ENCODE data around the gene HRH3.

The HRH3 gene

DNA sequence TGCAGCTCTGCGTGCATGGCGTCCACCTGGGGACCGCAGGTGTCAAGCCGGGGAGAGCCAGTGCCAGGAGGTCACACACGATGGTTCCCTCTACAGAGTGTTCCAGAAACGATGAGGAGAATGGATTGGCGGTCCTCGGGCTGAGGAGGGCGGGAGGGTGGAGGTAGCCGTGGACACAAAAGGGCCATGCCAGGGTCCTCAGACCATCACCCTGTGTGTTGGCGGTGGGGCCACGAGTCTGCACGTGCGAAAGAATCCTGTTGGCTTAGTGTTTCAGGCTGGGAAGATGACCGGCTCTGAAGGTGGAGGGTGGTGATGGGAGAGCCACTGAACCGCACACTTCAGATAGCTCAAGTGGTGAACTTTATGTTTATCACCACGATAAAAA is 13.7 kb downstream of the HRH3 start:
- 92% methylated on average over 16 of the region's 17 CpGs for WGBS
- H3K23ac ChIP-seq (ENCODE audit: low read length in 2 of 2) = no peak overlapping the region
- no peak overlapping the region for H2AK5ac ChIP-seq (ENCODE audit: low read length, severe bottlenecking)
- no peak overlapping the region for H3K4me3 ChIP-seq (ENCODE audit: insufficient read depth in 1 of 2, low read depth in 1 of 2, low read length in 2 of 2)
- no peak overlapping the region for H4K8ac ChIP-seq (ENCODE audit: low read length)
- no peak overlapping the region for H2AFZ ChIP-seq (ENCODE audit: low read depth, low read length)
- peaks cover 21% of the 10 kb centered on the region for H3K4me1 ChIP-seq (ENCODE audit: control insufficient read depth, insufficient read depth, low read depth, low read length)
- no peak overlapping the region for H3K27ac ChIP-seq (ENCODE audit: low read length, poor library complexity, severe bottlenecking)
- no peak overlapping the region for H3K4ac ChIP-seq (ENCODE audit: low read depth in 1 of 2, low read length in 2 of 2)
- H3K79me1 ChIP-seq (replicated peaks; ENCODE audit: low read length, poor library complexity, severe bottlenecking) = peaks cover 2% of the 10 kb centered on the region
- H3K36me3 ChIP-seq (ENCODE audit: control insufficient read depth in 1 of 2, insufficient read depth in 2 of 2, low read depth in 1 of 2, low read length in 2 of 2) = peaks cover 17 to 35% of the 10 kb centered on the region in 2 experiments
- H3K14ac ChIP-seq (ENCODE audit: low read length in 2 of 2) = no peak overlapping the region
- H2BK12ac ChIP-seq (ENCODE audit: low read length in 2 of 2) = no peak overlapping the region
- H3K9me3 ChIP-seq (ENCODE audit: control insufficient read depth, low read length) = no peaks in the 10 kb centered on the region
- no peak for DNase-seq
- no peak overlapping the region for H2BK120ac ChIP-seq (ENCODE audit: low read depth, low read length)
- H3K18ac ChIP-seq (ENCODE audit: low read depth in 1 of 2, low read length in 2 of 2) = no peak overlapping the region
- H3K27me3 ChIP-seq (ENCODE audit: control insufficient read depth in 1 of 2, insufficient read depth in 1 of 2, low read length in 2 of 2) = peaks cover 16 to 29% of the 10 kb centered on the region in 2 experiments
- no peak overlapping the region for H2BK15ac ChIP-seq (ENCODE audit: low read depth, poor library complexity, severe bottlenecking)
- H3K4me2 ChIP-seq (ENCODE audit: low read length, poor library complexity, severe bottlenecking) = no peak overlapping the region
- H3K9ac ChIP-seq (ENCODE audit: low read length) = no peak overlapping the region
- H2BK5ac ChIP-seq (ENCODE audit: low read depth, low read length, poor library complexity, severe bottlenecking) = no peak overlapping the region
- no peak overlapping the region for H4K91ac ChIP-seq (ENCODE audit: low read length)

GRCh38 chr20:62205618-62206387 is 14.3 kb downstream of the HRH3 start:
- H2BK12ac ChIP-seq (ENCODE audit: low read length in 2 of 2) = no peak overlapping the region
- peaks cover 26% of the 10 kb centered on the region for H3K4me1 ChIP-seq (ENCODE audit: control insufficient read depth, insufficient read depth, low read depth, low read length)
- H3K14ac ChIP-seq (ENCODE audit: low read length in 2 of 2) = no peak overlapping the region
- WGBS = 95% methylated on average over 38 of the region's 38 CpGs
- no peak overlapping the region for H2BK5ac ChIP-seq (ENCODE audit: low read depth, low read length, poor library complexity, severe bottlenecking)
- H3K18ac ChIP-seq (ENCODE audit: low read depth in 1 of 2, low read length in 2 of 2) = no peak overlapping the region
- H3K27ac ChIP-seq (ENCODE audit: low read length, poor library complexity, severe bottlenecking) = no peak overlapping the region
- peaks cover 23 to 41% of the 10 kb centered on the region in 2 experiments for H3K36me3 ChIP-seq (ENCODE audit: control insufficient read depth in 1 of 2, insufficient read depth in 2 of 2, low read depth in 1 of 2, low read length in 2 of 2)
- H3K27me3 ChIP-seq (ENCODE audit: control insufficient read depth in 1 of 2, insufficient read depth in 1 of 2, low read length in 2 of 2) = peaks cover 10 to 24% of the 10 kb centered on the region in 2 experiments
- no peak overlapping the region for H2AFZ ChIP-seq (ENCODE audit: low read depth, low read length)
- no peak overlapping the region for H3K4me2 ChIP-seq (ENCODE audit: low read length, poor library complexity, severe bottlenecking)
- peaks cover 2% of the 10 kb centered on the region for H3K79me1 ChIP-seq (replicated peaks; ENCODE audit: low read length, poor library complexity, severe bottlenecking)
- H2AK5ac ChIP-seq (ENCODE audit: low read length, severe bottlenecking) = no peak overlapping the region
- no peak overlapping the region for H2BK120ac ChIP-seq (ENCODE audit: low read depth, low read length)
- no peak overlapping the region for H3K4me3 ChIP-seq (ENCODE audit: insufficient read depth in 1 of 2, low read depth in 1 of 2, low read length in 2 of 2)
- DNase-seq = no peak
- no peak overlapping the region for H3K4ac ChIP-seq (ENCODE audit: low read depth in 1 of 2, low read length in 2 of 2)
- no peak overlapping the region for H2BK15ac ChIP-seq (ENCODE audit: low read depth, poor library complexity, severe bottlenecking)
- H4K8ac ChIP-seq (ENCODE audit: low read length) = no peak overlapping the region
- H3K23ac ChIP-seq (ENCODE audit: low read length in 2 of 2) = no peak overlapping the region
- H3K9me3 ChIP-seq (ENCODE audit: control insufficient read depth, low read length) = no peaks in the 10 kb centered on the region
- no peak overlapping the region for H3K9ac ChIP-seq (ENCODE audit: low read length)
- H4K91ac ChIP-seq (ENCODE audit: low read length) = no peak overlapping the region

- H3K4ac ChIP-seq (ENCODE audit: low read depth in 1 of 2, low read length in 2 of 2) = no peak overlapping the region
- no peak overlapping the region for H3K4me3 ChIP-seq (ENCODE audit: insufficient read depth in 1 of 2, low read depth in 1 of 2, low read length in 2 of 2)
- no peak overlapping the region for H3K4me2 ChIP-seq (ENCODE audit: low read length, poor library complexity, severe bottlenecking)
- no peak overlapping the region for H2AK5ac ChIP-seq (ENCODE audit: low read length, severe bottlenecking)
- no peak overlapping the region for H2BK120ac ChIP-seq (ENCODE audit: low read depth, low read length)
- H3K14ac ChIP-seq (ENCODE audit: low read length in 2 of 2) = no peak overlapping the region
- H4K8ac ChIP-seq (ENCODE audit: low read length) = no peak overlapping the region
- 88% methylated on average over 17 of the region's 22 CpGs for whole genome bisulfite sequencing
- H3K4me1 ChIP-seq (ENCODE audit: control insufficient read depth, insufficient read depth, low read depth, low read length) = peaks cover 27% of the 10 kb centered on the region
- no peaks in the 10 kb centered on the region for H3K9me3 ChIP-seq (ENCODE audit: control insufficient read depth, low read length)
- peaks cover 8% of the 10 kb centered on the region for H3K79me1 ChIP-seq (replicated peaks; ENCODE audit: low read length, poor library complexity, severe bottlenecking)
- DNase-seq = no peak
- no peak overlapping the region for H3K27ac ChIP-seq (ENCODE audit: low read length, poor library complexity, severe bottlenecking)
- no peak overlapping the region for H2BK5ac ChIP-seq (ENCODE audit: low read depth, low read length, poor library complexity, severe bottlenecking)
- no peak overlapping the region for H3K9ac ChIP-seq (ENCODE audit: low read length)
- H2AFZ ChIP-seq (ENCODE audit: low read depth, low read length) = no peak overlapping the region
- no peak overlapping the region for H3K18ac ChIP-seq (ENCODE audit: low read depth in 1 of 2, low read length in 2 of 2)
- no peak overlapping the region for H4K91ac ChIP-seq (ENCODE audit: low read length)
- no peak overlapping the region for H2BK15ac ChIP-seq (ENCODE audit: low read depth, poor library complexity, severe bottlenecking)
- H3K23ac ChIP-seq (ENCODE audit: low read length in 2 of 2) = no peak overlapping the region
- peaks cover 0 to 1% of the 10 kb centered on the region in 2 experiments for H3K27me3 ChIP-seq (ENCODE audit: control insufficient read depth in 1 of 2, insufficient read depth in 1 of 2, low read length in 2 of 2)
- peaks cover 42 to 60% of the 10 kb centered on the region in 2 experiments for H3K36me3 ChIP-seq (ENCODE audit: control insufficient read depth in 1 of 2, insufficient read depth in 2 of 2, low read depth in 1 of 2, low read length in 2 of 2)
- H2BK12ac ChIP-seq (ENCODE audit: low read length in 2 of 2) = no peak overlapping the region
These were observed 16.6 kb downstream of the HRH3 start for GRCh38 chr20:62203378-62204030.

- whole genome bisulfite sequencing = 95% methylated on average over 23 of the region's 23 CpGs
- Histone ChIP-seq H2BK5ac (ENCODE audit: low read depth, low read length, poor library complexity, severe bottlenecking) (no peak overlapping the region), H2BK15ac (ENCODE audit: low read depth, poor library complexity, severe bottlenecking) (no peak overlapping the region)
These were observed 17.3 kb downstream of the HRH3 start for GRCh38 chr20:62202676-62203377.

More at GRCh38 chr20:62202676-62203377, 17.3 kb downstream of the HRH3 start:
- Histone ChIP-seq H4K8ac (ENCODE audit: low read length) (no peak overlapping the region), H3K9ac (ENCODE audit: low read length) (no peak overlapping the region), H2BK120ac (ENCODE audit: low read depth, low read length) (no peak overlapping the region), H2BK12ac (ENCODE audit: low read length in 2 of 2) (no peak overlapping the region), H3K36me3 (ENCODE audit: control insufficient read depth in 1 of 2, insufficient read depth in 2 of 2, low read depth in 1 of 2, low read length in 2 of 2) (peaks cover 49 to 66% of the 10 kb centered on the region in 2 experiments), H3K4me2 (ENCODE audit: low read length, poor library complexity, severe bottlenecking) (no peak overlapping the region), H3K79me1 (replicated peaks; ENCODE audit: low read length, poor library complexity, severe bottlenecking) (peaks cover 12% of the 10 kb centered on the region), H3K4ac (ENCODE audit: low read depth in 1 of 2, low read length in 2 of 2) (no peak overlapping the region), H3K4me1 (ENCODE audit: control insufficient read depth, insufficient read depth, low read depth, low read length) (peaks cover 27% of the 10 kb centered on the region), H3K23ac (ENCODE audit: low read length in 2 of 2) (no peak overlapping the region), H3K27me3 (ENCODE audit: control insufficient read depth in 1 of 2, insufficient read depth in 1 of 2, low read length in 2 of 2) (no peaks in the 10 kb centered on the region), H3K27ac (ENCODE audit: low read length, poor library complexity, severe bottlenecking) (no peak overlapping the region), H4K91ac (ENCODE audit: low read length) (no peak overlapping the region), H3K14ac (ENCODE audit: low read length in 2 of 2) (no peak overlapping the region), H2AK5ac (ENCODE audit: low read length, severe bottlenecking) (no peak overlapping the region), H3K4me3 (ENCODE audit: insufficient read depth in 1 of 2, low read depth in 1 of 2, low read length in 2 of 2) (no peak overlapping the region), H3K18ac (ENCODE audit: low read depth in 1 of 2, low read length in 2 of 2) (no peak overlapping the region), H3K9me3 (ENCODE audit: control insufficient read depth, low read length) (no peaks in the 10 kb centered on the region), H2AFZ (ENCODE audit: low read depth, low read length) (no peak overlapping the region)
- DNase-seq = no peak

All from mesenchymal stem cell (in vitro differentiated cells and primary cell).